Smooth muscle cell (in vitro differentiated cells): ENCODE data around the gene RAB39B. TPM values are rescaled to one million over a fixed set of nuclear protein-coding genes. Genes with fewer than 3 reads are reported as not detected.

Source experiments
- DNase-seq: peaks from one replicate; lab custom pipeline; 2025; ENCODE audit not compliant: unreplicated experiment; lab: John Stamatoyannopoulos, UW
- H2AFZ ChIP-seq: fragments of 200-600 bp; sonication (generic); 2 replicates; pipeline ENCODE4 v1.6.0; 2016; ENCODE audit warnings: antibody characterized with exemption, low read depth, mild to moderate bottlenecking
- H3F3A ChIP-seq: fragments of 200-600 bp; sonication (generic); 2 replicates; pipeline ENCODE4 v1.6.0; 2017; ENCODE audit warnings: antibody characterized with exemption, low read depth
- H3K27ac ChIP-seq: fragments of 200-600 bp; sonication (generic); 2 replicates; pipeline ENCODE4 v1.5.1; 2016; ENCODE audit warnings: low read depth, mild to moderate bottlenecking
- H3K27me3 ChIP-seq: fragments of 200-600 bp; sonication (generic); 2 replicates; pipeline ENCODE4 v1.6.1; 2016; ENCODE audit warnings: low read depth, mild to moderate bottlenecking
- H3K36me3 ChIP-seq: fragments of 200-600 bp; sonication (generic); 2 replicates; pipeline ENCODE4 v1.5.1; 2016; ENCODE audit warnings: low read depth
- H3K4me1 ChIP-seq: fragments of 200-600 bp; sonication (generic); 2 replicates; pipeline ENCODE4 v1.5.1; 2016; ENCODE audit warnings: low read depth
- H3K4me2 ChIP-seq: fragments of 200-600 bp; sonication (generic); 2 replicates; pipeline ENCODE4 v1.6.0; 2016; ENCODE audit warnings: mild to moderate bottlenecking
- H3K4me3 ChIP-seq: fragments of 200-600 bp; sonication (generic); 2 replicates; pipeline ENCODE4 v1.5.1; 2016; ENCODE audit warnings: mild to moderate bottlenecking
- H3K79me2 ChIP-seq: fragments of 200-600 bp; sonication (generic); 2 replicates; pipeline ENCODE4 v1.6.0; 2016; ENCODE audit warnings: low read depth, mild to moderate bottlenecking
- H3K9ac ChIP-seq: fragments of 200-600 bp; sonication (generic); 2 replicates; pipeline ENCODE4 v1.6.0; 2016; ENCODE audit warnings: low read depth
- H3K9me3 ChIP-seq: fragments of 200-600 bp; sonication (generic); replicated peaks from 2 replicates; pipeline ENCODE4 v1.5.1; 2016; ENCODE audit warnings: low read depth
- H4K20me1 ChIP-seq: fragments of 200-600 bp; sonication (generic); 2 replicates; pipeline ENCODE4 v1.6.0; 2016; ENCODE audit warnings: low read depth
- WGBS: methylation state at CpG from one replicate; pipeline ENCODE4 v1.1.7; 2016; ENCODE audit warnings: low lambda C conversion rate; 5-methylcytosine and 5-hydroxymethylcytosine counted together
- polyA plus RNA-seq: library from polyadenylated mRNA; unstranded; fragments of >200 nt; fragmentation: Nextera tagmentation; extraction: Ambion mirVana; gene quantifications from 2 replicates; pipeline ENCODE4 v1.2.1, GENCODE V29; 2016
- small RNA-seq: library from RNA; depleted of rRNA; stranded (forward); fragments of <200 nt; gene quantifications from one replicate; pipeline ENCODE3, GENCODE V24; 2014
- total RNA-seq: library from RNA; depleted of rRNA; stranded (reverse); fragments of >200 nt; gene quantifications from 2 replicates; pipeline ENCODE4 v1.2.3, GENCODE V29; 2014
- TF ChIP-seq, protein P1 (sequence below): fragments of 200-600 bp; sonication (generic); IDR thresholded peaks from 2 replicates; pipeline ENCODE4 v1.5.1; 2017; ENCODE audit warnings: borderline replicate concordance, mild to moderate bottlenecking, antibody characterized with exemption; ENCODE audit not compliant: insufficient read depth, poor library complexity, severe bottlenecking

Gene RAB39B
- total and polyA plus RNA-seq, 2 experiments from 2014 or later = 0.04 TPM; not detected in 1

GRCh38 chrX:155213731-155214130 is 50.6 kb downstream of the RAB39B start:
- no peak overlapping the region for H3K4me3 ChIP-seq
- H3K27me3 ChIP-seq = no peaks in the 10 kb centered on the region
- H2AFZ ChIP-seq = no peak overlapping the region
- H3K79me2 ChIP-seq = peaks cover 14% of the 10 kb centered on the region
- H3K9ac ChIP-seq = no peak overlapping the region
- H3K36me3 ChIP-seq = no peaks in the 10 kb centered on the region
- 72% methylated on average over 4 of the region's 4 CpGs for WGBS
- TF ChIP-seq, protein P1, sequence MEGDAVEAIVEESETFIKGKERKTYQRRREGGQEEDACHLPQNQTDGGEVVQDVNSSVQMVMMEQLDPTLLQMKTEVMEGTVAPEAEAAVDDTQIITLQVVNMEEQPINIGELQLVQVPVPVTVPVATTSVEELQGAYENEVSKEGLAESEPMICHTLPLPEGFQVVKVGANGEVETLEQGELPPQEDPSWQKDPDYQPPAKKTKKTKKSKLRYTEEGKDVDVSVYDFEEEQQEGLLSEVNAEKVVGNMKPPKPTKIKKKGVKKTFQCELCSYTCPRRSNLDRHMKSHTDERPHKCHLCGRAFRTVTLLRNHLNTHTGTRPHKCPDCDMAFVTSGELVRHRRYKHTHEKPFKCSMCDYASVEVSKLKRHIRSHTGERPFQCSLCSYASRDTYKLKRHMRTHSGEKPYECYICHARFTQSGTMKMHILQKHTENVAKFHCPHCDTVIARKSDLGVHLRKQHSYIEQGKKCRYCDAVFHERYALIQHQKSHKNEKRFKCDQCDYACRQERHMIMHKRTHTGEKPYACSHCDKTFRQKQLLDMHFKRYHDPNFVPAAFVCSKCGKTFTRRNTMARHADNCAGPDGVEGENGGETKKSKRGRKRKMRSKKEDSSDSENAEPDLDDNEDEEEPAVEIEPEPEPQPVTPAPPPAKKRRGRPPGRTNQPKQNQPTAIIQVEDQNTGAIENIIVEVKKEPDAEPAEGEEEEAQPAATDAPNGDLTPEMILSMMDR = no peak
- H3K4me1 ChIP-seq = peaks cover 5% of the 10 kb centered on the region
- H3K27ac ChIP-seq = no peak overlapping the region
- H3K4me2 ChIP-seq = no peak overlapping the region
- H3F3A ChIP-seq = no peaks in the 10 kb centered on the region
- no peak for DNase-seq
- H3K9me3 ChIP-seq = no peaks in the 10 kb centered on the region
- H4K20me1 ChIP-seq = no peaks in the 10 kb centered on the region

- TF ChIP-seq, protein P1 = no peak
- Histone ChIP-seq H3K36me3 (no peaks in the 10 kb centered on the region), H2AFZ (no peak overlapping the region)
Measured at GRCh38 chrX:155211208-155211607, 53.1 kb downstream of the RAB39B start.

More at GRCh38 chrX:155211208-155211607, 53.1 kb downstream of the RAB39B start:
- WGBS = 63% methylated on average over 3 of the region's 3 CpGs
- Histone ChIP-seq H3K9ac (no peak overlapping the region), H3K4me2 (no peak overlapping the region), H3F3A (no peaks in the 10 kb centered on the region), H3K79me2 (no peaks in the 10 kb centered on the region), H3K4me1 (no peaks in the 10 kb centered on the region), H3K27me3 (no peaks in the 10 kb centered on the region), H3K4me3 (no peak overlapping the region), H3K9me3 (no peaks in the 10 kb centered on the region), H3K27ac (no peak overlapping the region), H4K20me1 (no peaks in the 10 kb centered on the region)
- no peak for DNase-seq

Small RNAs within 50 kb of the gene (small RNA-seq; reads per million reads assigned to genes)
- gene AC234781.4 = not detected

Other genes with a start within 250 kb of the RAB39B start
- 2.2 and 3.3 TPM in 2 replicates for gene F8, start 241.8 kb downstream of the RAB39B start, total RNA-seq
- gene F8, start 241.8 kb downstream of the RAB39B start, polyA plus RNA-seq = 0.79 and 1.9 TPM in 2 replicates
- 38.3 and 52.3 TPM in 2 replicates for gene FUNDC2, start 237.6 kb downstream of the RAB39B start, total RNA-seq
- 98.2 and 103 TPM in 2 replicates for gene FUNDC2, start 237.6 kb downstream of the RAB39B start, polyA plus RNA-seq
- gene CMC4, start 193.4 kb downstream of the RAB39B start, total RNA-seq = 14.4 and 24.5 TPM in 2 replicates
- 14.3 and 21.2 TPM in 2 replicates for gene CMC4, start 193.4 kb downstream of the RAB39B start, polyA plus RNA-seq
- 0.40 and 12.2 TPM in 2 replicates for gene MTCP1, start 193.4 kb downstream of the RAB39B start, total RNA-seq
- 18.6 and 20.2 TPM in 2 replicates for gene MTCP1, start 193.4 kb downstream of the RAB39B start, polyA plus RNA-seq
- gene BRCC3, start 193.0 kb downstream of the RAB39B start, total RNA-seq = 9.6 and 10.6 TPM in 2 replicates
- 13.4 and 14.4 TPM in 2 replicates for gene BRCC3, start 193.0 kb downstream of the RAB39B start, polyA plus RNA-seq
- gene VBP1, start 48.0 kb downstream of the RAB39B start, total RNA-seq = 70.6 and 83.0 TPM in 2 replicates
- 55.8 and 63.3 TPM in 2 replicates for gene VBP1, start 48.0 kb downstream of the RAB39B start, polyA plus RNA-seq
- 0.22 and 0.49 TPM in 2 replicates for gene CLIC2, start 70.1 kb upstream of the RAB39B start, total RNA-seq
- gene CLIC2, start 70.1 kb upstream of the RAB39B start, polyA plus RNA-seq = 0.25 and 0.33 TPM in 2 replicates
- not detected in 2 replicates for gene F8A2, start 117.6 kb upstream of the RAB39B start, total RNA-seq
- not detected in 2 replicates for gene F8A2, start 117.6 kb upstream of the RAB39B start, polyA plus RNA-seq
- gene F8A3, start 194.1 kb upstream of the RAB39B start, total RNA-seq = 7.8 and 9.3 TPM in 2 replicates
- 11.3 and 11.4 TPM in 2 replicates for gene F8A3, start 194.1 kb upstream of the RAB39B start, polyA plus RNA-seq